Measurements from ENCODE around the gene PEX12.

Gene PEX12

GRCh38 chr17:35587074-35587961, 8.9 kb upstream of the PEX12 start, which contains the start of gene AP2B1:
Gene AP2B1, plus strand, starts transcription at chr17:35587322. Its CDS starts 6,709 bp downstream, at chr17:35594031.
- peak; percentile 94 for DNase-seq
- Histone ChIP-seq H3K27ac (peak within 1 kb of the TSS; percentile 88), H3K36me3 (peaks cover 13% of the 10 kb centered on the region), H3K4me3 (ENCODE audit: low read depth, low read length) (peak within 1 kb of the TSS; percentile 81), H3K9me3 (ENCODE audit: severe bottlenecking) (no peaks in the 10 kb centered on the region), H3K27me3 (ENCODE audit: insufficient read depth, low read depth, severe bottlenecking) (no peaks in the 10 kb centered on the region)
- TF ChIP-seq CTCF (IDR thresholded peaks at IDR 0.05; ENCODE audit: low read depth, low read length): no peak

GRCh38 chr17:35586569-35587073, 8.2 kb upstream of the PEX12 start:
- Histone ChIP-seq H3K4me3 (ENCODE audit: low read depth, low read length) (peak overlapping the region; percentile 81), H3K36me3 (peaks cover 7% of the 10 kb centered on the region)
- TF ChIP-seq CTCF (IDR thresholded peaks at IDR 0.05; ENCODE audit: low read depth, low read length): no peak

GRCh38 chr17:35584061-35584460, 5.7 kb upstream of the PEX12 start:
- Histone ChIP-seq H3K36me3 (peaks cover 5% of the 10 kb centered on the region), H3K27me3 (ENCODE audit: insufficient read depth, low read depth, severe bottlenecking) (no peaks in the 10 kb centered on the region), H3K27ac (no peak overlapping the region), H3K9me3 (ENCODE audit: severe bottlenecking) (no peaks in the 10 kb centered on the region), H3K4me3 (ENCODE audit: low read depth, low read length) (no peak overlapping the region)
- no peak for TF ChIP-seq CTCF (IDR thresholded peaks at IDR 0.05; ENCODE audit: low read depth, low read length)
- DNase-seq: no peak

More at GRCh38 chr17:35586569-35587073, 8.2 kb upstream of the PEX12 start:
- no peak for DNase-seq
- Histone ChIP-seq H3K27ac (peak overlapping the region; percentile 88), H3K27me3 (ENCODE audit: insufficient read depth, low read depth, severe bottlenecking) (no peaks in the 10 kb centered on the region), H3K9me3 (ENCODE audit: severe bottlenecking) (no peaks in the 10 kb centered on the region)

GRCh38 chr17:35578929-35579432, 610 bp upstream of the PEX12 start:
- DNase-seq: no peak
- Histone ChIP-seq H3K27me3 (ENCODE audit: insufficient read depth, low read depth, severe bottlenecking) (no peaks in the 10 kb centered on the region), H3K27ac (peak overlapping the region; percentile 92), H3K4me3 (ENCODE audit: low read depth, low read length) (peak overlapping the region; percentile 88), H3K36me3 (peaks cover 6% of the 10 kb centered on the region), H3K9me3 (ENCODE audit: severe bottlenecking) (no peaks in the 10 kb centered on the region)
- no peak for TF ChIP-seq CTCF (IDR thresholded peaks at IDR 0.05; ENCODE audit: low read depth, low read length)

- DNase-seq: no peak
- Histone ChIP-seq H3K36me3 (peaks cover 11% of the 10 kb centered on the region), H3K9me3 (ENCODE audit: severe bottlenecking) (no peaks in the 10 kb centered on the region), H3K4me3 (ENCODE audit: low read depth, low read length) (peak overlapping the region; percentile 88), H3K27ac (peak overlapping the region; percentile 92; the same call in 1 of the 2 replicates), H3K27me3 (ENCODE audit: insufficient read depth, low read depth, severe bottlenecking) (no peaks in the 10 kb centered on the region)
- no peak for TF ChIP-seq CTCF (IDR thresholded peaks at IDR 0.05; ENCODE audit: low read depth, low read length)
These were observed 558 bp downstream of the PEX12 start for GRCh38 chr17:35577830-35578196.

All from WERI-Rb-1 (cell line).